HCT116 (cell line): ENCODE data around the gene HAPLN3.

ENCODE experiments used
- CEBPB ChIP-seq: IDR thresholded peaks from 2 replicates; pipeline ENCODE4 v1.6.1; 2012; ENCODE audit warnings: low read depth
- EZH2phosphoT487 ChIP-seq: fragments of 200-600 bp; IDR thresholded peaks from 2 replicates; pipeline ENCODE4 v1.6.1; 2018; ENCODE audit warnings: antibody characterized with exemption, borderline replicate concordance
- FOSL1 ChIP-seq: IDR thresholded peaks from 2 replicates; pipeline ENCODE4 v1.6.1; 2012; ENCODE audit warnings: low read depth
- JUND ChIP-seq: IDR thresholded peaks from 2 replicates; pipeline ENCODE4 v1.6.1; 2012
- POLR2A ChIP-seq: IDR thresholded peaks from 2 replicates; pipeline ENCODE4 v1.7.0; 2011; ENCODE audit warnings: borderline replicate concordance; ENCODE audit not compliant: insufficient read depth, insufficient read length; ENCODE audit errors: extremely low read depth
- POLR2AphosphoS5 ChIP-seq: IDR thresholded peaks from 2 replicates; pipeline ENCODE4 v1.6.1; 2011; ENCODE audit warnings: mild to moderate bottlenecking, low read depth, low read length, moderate library complexity
- RAD21 ChIP-seq: IDR thresholded peaks from 2 replicates; pipeline ENCODE4 v1.6.1; 2012; ENCODE audit warnings: low read depth, mild to moderate bottlenecking
- SIN3A ChIP-seq: IDR thresholded peaks from 2 replicates; pipeline ENCODE4 v1.6.1; 2012; ENCODE audit warnings: low read depth
- TF ChIP-seq, protein P1 (sequence below), 3 experiments: fragments of 200-600 bp in 1 of 3; sonication (generic) in 1 of 3; IDR thresholded peaks in 2 of 3; conservative IDR thresholded peaks in 1 of 3; 2 replicates each; pipeline ENCODE4 v1.5.1; 2012 to 2017; ENCODE audit warnings: low read depth in 2 of 3, low read length in 2 of 3, antibody characterized with exemption in 1 of 3, borderline replicate concordance in 1 of 3, control low read depth in 1 of 3, mild to moderate bottlenecking in 1 of 3, mixed read lengths in 1 of 3, mixed run types in 1 of 3, moderate library complexity in 1 of 3; ENCODE audit not compliant: insufficient read depth in 1 of 3
- TF ChIP-seq, protein P2 (sequence below): IDR thresholded peaks from 2 replicates; pipeline ENCODE4 v1.6.1; 2012
- TF ChIP-seq, protein P3 (sequence below): IDR thresholded peaks from 2 replicates; pipeline ENCODE4 v1.6.1; 2012; ENCODE audit warnings: low read depth
- TF ChIP-seq, protein P4 (sequence below): IDR thresholded peaks from 2 replicates; pipeline ENCODE4 v1.6.1; 2012
- TF ChIP-seq, protein P5 (sequence below): IDR thresholded peaks from 2 replicates; pipeline ENCODE4 v1.6.1; 2011; ENCODE audit warnings: mild to moderate bottlenecking, low read length, moderate library complexity; ENCODE audit not compliant: insufficient replicate concordance; ENCODE audit errors: extremely low read depth

DNA sequence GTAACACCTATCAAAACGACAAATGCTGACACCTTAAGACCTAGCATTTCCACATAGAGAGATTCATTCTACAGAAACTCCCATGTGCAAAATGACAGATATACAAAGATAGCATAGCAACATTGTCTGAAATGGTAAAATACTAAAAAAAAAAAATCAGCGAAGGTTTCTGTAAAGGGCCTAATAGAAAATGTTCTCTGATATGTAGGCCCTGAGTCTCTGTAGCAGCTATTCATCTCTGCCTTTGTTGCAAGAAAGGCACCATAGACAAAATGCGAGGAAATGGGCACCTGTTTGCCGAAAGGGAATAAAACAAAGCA, 18.5 kb upstream of the HAPLN3 start:
- TF ChIP-seq, protein P1, sequence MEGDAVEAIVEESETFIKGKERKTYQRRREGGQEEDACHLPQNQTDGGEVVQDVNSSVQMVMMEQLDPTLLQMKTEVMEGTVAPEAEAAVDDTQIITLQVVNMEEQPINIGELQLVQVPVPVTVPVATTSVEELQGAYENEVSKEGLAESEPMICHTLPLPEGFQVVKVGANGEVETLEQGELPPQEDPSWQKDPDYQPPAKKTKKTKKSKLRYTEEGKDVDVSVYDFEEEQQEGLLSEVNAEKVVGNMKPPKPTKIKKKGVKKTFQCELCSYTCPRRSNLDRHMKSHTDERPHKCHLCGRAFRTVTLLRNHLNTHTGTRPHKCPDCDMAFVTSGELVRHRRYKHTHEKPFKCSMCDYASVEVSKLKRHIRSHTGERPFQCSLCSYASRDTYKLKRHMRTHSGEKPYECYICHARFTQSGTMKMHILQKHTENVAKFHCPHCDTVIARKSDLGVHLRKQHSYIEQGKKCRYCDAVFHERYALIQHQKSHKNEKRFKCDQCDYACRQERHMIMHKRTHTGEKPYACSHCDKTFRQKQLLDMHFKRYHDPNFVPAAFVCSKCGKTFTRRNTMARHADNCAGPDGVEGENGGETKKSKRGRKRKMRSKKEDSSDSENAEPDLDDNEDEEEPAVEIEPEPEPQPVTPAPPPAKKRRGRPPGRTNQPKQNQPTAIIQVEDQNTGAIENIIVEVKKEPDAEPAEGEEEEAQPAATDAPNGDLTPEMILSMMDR (IDR thresholded peaks at IDR 0.05 in 2 of 3, conservative IDR thresholded peaks at IDR 0.05 in 1 of 3; ENCODE audit: borderline replicate concordance in 1 of 3, insufficient read depth in 1 of 3, low read depth in 2 of 3, low read length in 2 of 3): no peak
- TF ChIP-seq, protein P2, sequence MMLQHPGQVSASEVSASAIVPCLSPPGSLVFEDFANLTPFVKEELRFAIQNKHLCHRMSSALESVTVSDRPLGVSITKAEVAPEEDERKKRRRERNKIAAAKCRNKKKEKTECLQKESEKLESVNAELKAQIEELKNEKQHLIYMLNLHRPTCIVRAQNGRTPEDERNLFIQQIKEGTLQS: no peak
- no peak for TF ChIP-seq RAD21
- peak; percentile 88 for TF ChIP-seq POLR2A
- no peak for TF ChIP-seq FOSL1
- TF ChIP-seq CEBPB: no peak
- TF ChIP-seq, protein P3, sequence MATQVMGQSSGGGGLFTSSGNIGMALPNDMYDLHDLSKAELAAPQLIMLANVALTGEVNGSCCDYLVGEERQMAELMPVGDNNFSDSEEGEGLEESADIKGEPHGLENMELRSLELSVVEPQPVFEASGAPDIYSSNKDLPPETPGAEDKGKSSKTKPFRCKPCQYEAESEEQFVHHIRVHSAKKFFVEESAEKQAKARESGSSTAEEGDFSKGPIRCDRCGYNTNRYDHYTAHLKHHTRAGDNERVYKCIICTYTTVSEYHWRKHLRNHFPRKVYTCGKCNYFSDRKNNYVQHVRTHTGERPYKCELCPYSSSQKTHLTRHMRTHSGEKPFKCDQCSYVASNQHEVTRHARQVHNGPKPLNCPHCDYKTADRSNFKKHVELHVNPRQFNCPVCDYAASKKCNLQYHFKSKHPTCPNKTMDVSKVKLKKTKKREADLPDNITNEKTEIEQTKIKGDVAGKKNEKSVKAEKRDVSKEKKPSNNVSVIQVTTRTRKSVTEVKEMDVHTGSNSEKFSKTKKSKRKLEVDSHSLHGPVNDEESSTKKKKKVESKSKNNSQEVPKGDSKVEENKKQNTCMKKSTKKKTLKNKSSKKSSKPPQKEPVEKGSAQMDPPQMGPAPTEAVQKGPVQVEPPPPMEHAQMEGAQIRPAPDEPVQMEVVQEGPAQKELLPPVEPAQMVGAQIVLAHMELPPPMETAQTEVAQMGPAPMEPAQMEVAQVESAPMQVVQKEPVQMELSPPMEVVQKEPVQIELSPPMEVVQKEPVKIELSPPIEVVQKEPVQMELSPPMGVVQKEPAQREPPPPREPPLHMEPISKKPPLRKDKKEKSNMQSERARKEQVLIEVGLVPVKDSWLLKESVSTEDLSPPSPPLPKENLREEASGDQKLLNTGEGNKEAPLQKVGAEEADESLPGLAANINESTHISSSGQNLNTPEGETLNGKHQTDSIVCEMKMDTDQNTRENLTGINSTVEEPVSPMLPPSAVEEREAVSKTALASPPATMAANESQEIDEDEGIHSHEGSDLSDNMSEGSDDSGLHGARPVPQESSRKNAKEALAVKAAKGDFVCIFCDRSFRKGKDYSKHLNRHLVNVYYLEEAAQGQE: no peak
- TF ChIP-seq POLR2AphosphoS5: no peak
- no peak for TF ChIP-seq EZH2phosphoT487
- TF ChIP-seq SIN3A: no peak
- TF ChIP-seq, protein P4, sequence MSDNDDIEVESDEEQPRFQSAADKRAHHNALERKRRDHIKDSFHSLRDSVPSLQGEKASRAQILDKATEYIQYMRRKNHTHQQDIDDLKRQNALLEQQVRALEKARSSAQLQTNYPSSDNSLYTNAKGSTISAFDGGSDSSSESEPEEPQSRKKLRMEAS: no peak
- TF ChIP-seq, protein P5, sequence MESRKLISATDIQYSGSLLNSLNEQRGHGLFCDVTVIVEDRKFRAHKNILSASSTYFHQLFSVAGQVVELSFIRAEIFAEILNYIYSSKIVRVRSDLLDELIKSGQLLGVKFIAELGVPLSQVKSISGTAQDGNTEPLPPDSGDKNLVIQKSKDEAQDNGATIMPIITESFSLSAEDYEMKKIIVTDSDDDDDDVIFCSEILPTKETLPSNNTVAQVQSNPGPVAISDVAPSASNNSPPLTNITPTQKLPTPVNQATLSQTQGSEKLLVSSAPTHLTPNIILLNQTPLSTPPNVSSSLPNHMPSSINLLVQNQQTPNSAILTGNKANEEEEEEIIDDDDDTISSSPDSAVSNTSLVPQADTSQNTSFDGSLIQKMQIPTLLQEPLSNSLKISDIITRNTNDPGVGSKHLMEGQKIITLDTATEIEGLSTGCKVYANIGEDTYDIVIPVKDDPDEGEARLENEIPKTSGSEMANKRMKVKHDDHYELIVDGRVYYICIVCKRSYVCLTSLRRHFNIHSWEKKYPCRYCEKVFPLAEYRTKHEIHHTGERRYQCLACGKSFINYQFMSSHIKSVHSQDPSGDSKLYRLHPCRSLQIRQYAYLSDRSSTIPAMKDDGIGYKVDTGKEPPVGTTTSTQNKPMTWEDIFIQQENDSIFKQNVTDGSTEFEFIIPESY: no peak
- TF ChIP-seq JUND: no peak
